OCI-LY3 (cell line): ENCODE results near the gene LDLRAD4.

Experiments
- CTCF ChIP-seq: fragments of 200-600, 300-600 bp; sonication (generic); IDR thresholded peaks from 2 replicates; pipeline ENCODE4 v1.5.1; 2014; ENCODE audit warnings: antibody characterized with exemption, low read length, low read depth
- EZH2phosphoT487 ChIP-seq: fragments of 200-600 bp; shearing (Covaris generic); IDR thresholded peaks from 2 replicates; pipeline ENCODE4 v1.6.1; 2018; ENCODE audit warnings: antibody characterized with exemption, mixed run types, low read depth

DNA sequence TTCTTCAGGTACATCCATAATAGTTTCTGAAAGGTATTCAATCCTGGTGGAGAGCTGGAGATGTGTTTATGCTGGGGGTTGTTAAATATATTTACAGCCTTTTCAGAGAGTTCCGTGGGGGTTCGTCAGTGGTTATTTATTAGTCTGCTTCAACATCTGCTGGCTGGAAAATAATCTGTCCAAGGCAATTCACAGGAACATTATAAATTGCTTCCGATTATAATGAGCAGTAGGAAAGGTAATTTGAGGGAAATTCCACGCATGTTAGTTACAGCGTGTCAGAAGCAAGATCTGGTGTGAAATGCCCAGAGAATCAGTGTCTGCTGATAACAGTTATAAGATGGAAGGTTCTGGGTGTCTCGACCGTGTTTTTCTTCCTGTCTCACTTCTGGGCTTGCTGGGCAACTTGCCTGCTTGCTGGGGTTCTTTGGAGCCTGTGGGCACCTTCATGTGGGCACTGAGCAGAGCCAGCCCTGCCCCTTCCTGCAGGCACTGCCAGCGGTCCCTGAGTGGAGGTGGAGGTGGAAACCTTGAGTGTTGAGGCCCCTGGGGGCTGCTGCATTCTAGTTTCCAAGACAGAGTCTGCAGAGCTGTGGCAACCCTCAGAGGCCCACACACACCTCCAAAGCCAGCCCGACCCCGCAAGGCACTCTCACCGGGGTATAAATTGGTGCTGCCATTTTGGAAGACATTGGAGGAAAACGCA lies 322.1 kb downstream of the LDLRAD4 start:
- TF ChIP-seq CTCF (no peak), EZH2phosphoT487 (no peak)
